Keratinocyte (primary cell): ENCODE measurements around the gene STOX2. TPM values are rescaled to one million over a fixed set of nuclear protein-coding genes. Genes with fewer than 3 reads are reported as not detected.

ENCODE experiments used
- DNase-seq: peaks from one replicate; pipeline ENCODE4 v3.0.0-alpha.2; 2011; ENCODE audit warnings: low read depth, missing footprints, low spot score
- FAIRE-seq: peaks from 2 replicates; lab custom pipeline; 2011; peaks lifted over from hg19 to GRCh38; lab: Jason Lieb, UNC
- H2AFZ ChIP-seq: 2 replicates; pipeline ENCODE4 v1.6.0; 2012; ENCODE audit warnings: low read length, control low read depth, inconsistent platforms; ENCODE audit not compliant: control insufficient read depth
- H3K27ac ChIP-seq: 2 replicates; pipeline ENCODE4 v1.5.1; 2011; ENCODE audit warnings: low read length; ENCODE audit not compliant: control insufficient read depth, insufficient read depth
- H3K27me3 ChIP-seq: 3 replicates; pipeline ENCODE4 v1.6.0; 2011; ENCODE audit warnings: low read length; ENCODE audit not compliant: control insufficient read depth, insufficient read depth; ENCODE audit errors: extremely low read depth
- H3K36me3 ChIP-seq, 2 experiments: 2 replicates in 1 of 2; 3 replicates in 1 of 2; pipeline ENCODE4 v1.5.1; 2011; ENCODE audit warnings: low read length in 2 of 2, mild to moderate bottlenecking in 1 of 2; ENCODE audit not compliant: control insufficient read depth in 2 of 2, insufficient read depth in 2 of 2; ENCODE audit errors: extremely low read depth in 1 of 2
- H3K4me1 ChIP-seq: 3 replicates; pipeline ENCODE4 v1.5.1; 2011; ENCODE audit warnings: low read length; ENCODE audit not compliant: control insufficient read depth, insufficient read depth; ENCODE audit errors: extremely low read depth
- H3K4me2 ChIP-seq: 3 replicates; pipeline ENCODE4 v1.6.0; 2011; ENCODE audit warnings: low read depth, low read length; ENCODE audit not compliant: control insufficient read depth, insufficient read depth; ENCODE audit errors: extremely low read depth
- H3K4me3 ChIP-seq, 3 experiments: fragments of 200-600 bp in 1 of 3; sonication (generic) in 1 of 3; 2 replicates in 2 of 3; 3 replicates in 1 of 3; pipeline ENCODE4 v1.5.1; 2011 to 2016; ENCODE audit warnings: low read length in 3 of 3, mild to moderate bottlenecking in 3 of 3, control low read depth in 2 of 3, inconsistent platforms in 1 of 3, low read depth in 1 of 3, mixed read lengths in 1 of 3, mixed run types in 1 of 3, moderate library complexity in 1 of 3; ENCODE audit not compliant: control insufficient read depth in 2 of 3, insufficient read depth in 2 of 3; ENCODE audit errors: extremely low read depth in 1 of 3
- H3K79me2 ChIP-seq: 2 replicates; pipeline ENCODE4 v1.6.0; 2012; ENCODE audit warnings: low read length; ENCODE audit not compliant: control insufficient read depth, insufficient read depth
- H3K9ac ChIP-seq: 3 replicates; pipeline ENCODE4 v1.6.0; 2011; ENCODE audit warnings: low read length; ENCODE audit not compliant: control insufficient read depth, insufficient read depth; ENCODE audit errors: extremely low read depth
- H3K9me1 ChIP-seq: 3 replicates; pipeline ENCODE4 v1.6.0; 2011; ENCODE audit warnings: low read length; ENCODE audit not compliant: control insufficient read depth, insufficient read depth; ENCODE audit errors: extremely low read depth
- H3K9me3 ChIP-seq: 2 replicates; pipeline ENCODE4 v1.5.1; 2012; ENCODE audit warnings: low read depth, low read length; ENCODE audit not compliant: control insufficient read depth
- H4K20me1 ChIP-seq: 3 replicates; pipeline ENCODE4 v1.6.0; 2011; ENCODE audit warnings: low read length; ENCODE audit not compliant: control insufficient read depth, insufficient read depth; ENCODE audit errors: extremely low read depth
- CTCF ChIP-seq, 3 experiments: IDR thresholded peaks in 1 of 3; conservative IDR thresholded peaks in 1 of 3; optimal IDR thresholded peaks in 1 of 3; 2 replicates in 2 of 3; 3 replicates in 1 of 3; pipeline versions ENCODE3 to v1.5.1; 2011; ENCODE audit warnings: low read length in 3 of 3, mild to moderate bottlenecking in 3 of 3, moderate library complexity in 2 of 3, control low read depth in 1 of 3, inconsistent platforms in 1 of 3; ENCODE audit not compliant: insufficient read depth in 2 of 3; ENCODE audit errors: extremely low read depth in 1 of 3
- EZH2 ChIP-seq: IDR thresholded peaks from one replicate; pipeline ENCODE4 v1.6.1; 2012; ENCODE audit warnings: inconsistent platforms, mild to moderate bottlenecking, low read length, moderate library complexity
- dilution Hi-C: fragments of 300-500 bp; cut with MboI; formaldehyde crosslinking; loops from one replicate; pipeline ENCODE4 v1.7.0; 2020; ENCODE audit warnings: low sequenced_read_pairs; ENCODE audit not compliant: extremely low pct_ligation_motif_present
- polyA plus RNA-seq, 5 experiments: library from polyadenylated mRNA; depleted of rRNA in 3 of 5; stranded (reverse) in 3 of 5; stranded (forward) in 1 of 5; unstranded in 1 of 5; fragments of >200 nt; gene quantifications; 1 replicate in 1 of 5; 2 replicates in 3 of 5; 3 replicates in 1 of 5; pipeline versions ENCODE4 v1.2.1 to v1.2.3, GENCODE V29; 2011 to 2012; ENCODE audit warnings: missing spikeins in 2 of 5, low read depth in 1 of 5, low replicate concordance in 1 of 5

STOX2 gene
- polyA plus RNA-seq, 1 donor (not counting 4 experiments of a cell fraction or from before 2014, with no cell fraction given): 1.6 TPM

- FAIRE-seq (no peak), DNase-seq (no peak)
- no peaks in the 10 kb centered on the region for H3K9me1 ChIP-seq
- no peaks in the 10 kb centered on the region for H4K20me1 ChIP-seq
- dilution Hi-C loops: no loop called here
- H3K27me3 ChIP-seq: no peaks in the 10 kb centered on the region
- H3K4me1 ChIP-seq: no peaks in the 10 kb centered on the region
- no peaks in the 10 kb centered on the region for H3K36me3 ChIP-seq
- H3K9me3 ChIP-seq: no peaks in the 10 kb centered on the region
- H3K9ac ChIP-seq: no peak overlapping the region
- H2AFZ ChIP-seq: no peak overlapping the region
- no peaks in the 10 kb centered on the region for H3K79me2 ChIP-seq
- no peak for TF ChIP-seq CTCF (optimal IDR thresholded peaks at IDR 0.05 in 1 of 3, IDR thresholded peaks at IDR 0.05 in 1 of 3, conservative IDR thresholded peaks at IDR 0.05 in 1 of 3; ENCODE audit: extremely low read depth in 1 of 3, insufficient read depth in 2 of 3, low read length in 3 of 3)
- TF ChIP-seq EZH2: no peak
- no peak overlapping the region for H3K27ac ChIP-seq
- H3K4me3 ChIP-seq: no peak overlapping the region
- H3K4me2 ChIP-seq: no peak overlapping the region
These were observed 162.9 kb downstream of the STOX2 start for GRCh38 chr4:184067931-184068554.

Other genes starting within 250 kb of the STOX2 start
- 12.1 to 25.5 TPM (median 17.4 TPM) in 3 replicates for gene RWDD4, start 246.1 kb upstream of the STOX2 start, polyA plus RNA-seq
- gene TRAPPC11, start 246.0 kb upstream of the STOX2 start, polyA plus RNA-seq: 30.8 to 42.5 TPM (median 33.2 TPM) in 3 replicates